WTC11 (cell line): ENCODE measurements around the gene CDX2. TPM values are rescaled to one million over a fixed set of nuclear protein-coding genes. Genes with fewer than 3 reads are reported as not detected.

ENCODE experiments used
- ATAC-seq: fragments of 200-7000 bp; cut with Tn5 transposase; 2 replicates; pipeline ENCODE4 v1.10.0; 2021; ENCODE audit warnings: mild to moderate bottlenecking, moderate library complexity
- CTCF ChIA-PET: fragments of 300-600 bp; sonication (Branson Sonifier 250); formaldehyde crosslinking; loops from one replicate; lab custom pipeline; 2021; ENCODE audit warnings: antibody characterized with exemption; lab: Charles Lee
- POLR2A ChIA-PET: fragments of 350-600 bp; sonication (Branson Sonifier 250); formaldehyde crosslinking; loops from one replicate; lab custom pipeline; 2021; ENCODE audit warnings: antibody characterized with exemption; lab: Charles Lee
- DNase-seq: peaks from one replicate; pipeline ENCODE4 v3.0.0; 2021; ENCODE audit warnings: low spot score
- H3K27ac Mint-ChIP-seq: 2 replicates; pipeline ENCODE4 v1.8.0; 2021; ENCODE audit warnings: mixed read lengths
- H3K27me3 Mint-ChIP-seq: 2 replicates; pipeline ENCODE4 v1.8.0; 2021; ENCODE audit warnings: low read depth, mild to moderate bottlenecking, moderate library complexity, mixed read lengths
- H3K36me3 Mint-ChIP-seq: 2 replicates; pipeline ENCODE4 v1.8.0; 2021; ENCODE audit warnings: mixed read lengths
- H3K4me1 Mint-ChIP-seq: 2 replicates; pipeline ENCODE4 v1.8.0; 2022; ENCODE audit warnings: mixed read lengths
- H3K4me3 Mint-ChIP-seq: 2 replicates; pipeline ENCODE4 v1.8.0; 2021; ENCODE audit warnings: mild to moderate bottlenecking, moderate library complexity, mixed read lengths
- H3K9me3 Mint-ChIP-seq: 2 replicates; pipeline ENCODE4 v1.8.0; 2021; ENCODE audit warnings: mixed read lengths
- AFF4 ChIP-seq: sonication (generic); formaldehyde crosslinking; IDR thresholded peaks from 2 replicates; pipeline ENCODE4 v1.8.1; 2023; ENCODE audit warnings: mild to moderate bottlenecking, missing genetic modification reagents, borderline replicate concordance
- ARID4B ChIP-seq: sonication (generic); formaldehyde crosslinking; IDR thresholded peaks from 2 replicates; pipeline ENCODE4 v1.8.0; 2023; ENCODE audit warnings: missing genetic modification reagents, mild to moderate bottlenecking, borderline replicate concordance
- EMX1 ChIP-seq: fragments of 250-450 bp; sonication (Bioruptor Pico); IDR thresholded peaks from 2 replicates; pipeline ENCODE4 v1.8.0; 2021; ENCODE audit warnings: mild to moderate bottlenecking
- FOXP1 ChIP-seq: sonication (generic); formaldehyde crosslinking; IDR thresholded peaks from 2 replicates; pipeline ENCODE4 v1.8.0; 2022; ENCODE audit warnings: missing genetic modification reagents, mild to moderate bottlenecking, moderate library complexity, borderline replicate concordance
- FOXP4 ChIP-seq: sonication (generic); formaldehyde crosslinking; IDR thresholded peaks from 2 replicates; pipeline ENCODE4 v1.8.0; 2022; ENCODE audit warnings: mild to moderate bottlenecking, missing genetic modification reagents
- MXD4 ChIP-seq: fragments of 250-450 bp; sonication (Bioruptor Pico); IDR thresholded peaks from 2 replicates; pipeline ENCODE4 v1.8.0; 2021; ENCODE audit warnings: mild to moderate bottlenecking, moderate library complexity, borderline replicate concordance
- NFYB ChIP-seq: sonication (generic); formaldehyde crosslinking; conservative IDR thresholded peaks from 2 replicates; pipeline ENCODE4 v1.8.0; 2022; ENCODE audit warnings: low read depth, missing genetic modification reagents
- PRDM15 ChIP-seq: sonication (generic); formaldehyde crosslinking; IDR thresholded peaks from 2 replicates; pipeline ENCODE4 v1.8.0; 2022; ENCODE audit warnings: missing genetic modification reagents
- TEAD4 ChIP-seq: sonication (generic); formaldehyde crosslinking; IDR thresholded peaks from 2 replicates; pipeline ENCODE4 v1.8.0; 2022; ENCODE audit warnings: mild to moderate bottlenecking, missing genetic modification reagents
- total RNA-seq: library from RNA; stranded (reverse); gene quantifications from 3 replicates; pipeline ENCODE4 v1.2.3, GENCODE V29; 2021

CDX2 gene
- total RNA-seq, 1 experiment from 2014 or later: 0.44 TPM

- no peak for TF ChIP-seq AFF4 (CRISPR knock-in tag)
- TF ChIP-seq MXD4 (CRISPR knock-in tag): no peak
- no peak for TF ChIP-seq NFYB (CRISPR knock-in tag)
- no peak for TF ChIP-seq FOXP4 (CRISPR knock-in tag)
- no peak for TF ChIP-seq EMX1
Measured at GRCh38 chr13:27981006-27981708, 12.0 kb upstream of the CDX2 start (continued).

- Mint-ChIP-seq H3K9me3 (no peaks in the 10 kb centered on the region), H3K27me3 (peaks cover 99% of the 10 kb centered on the region)
- ATAC-seq (no peak), DNase-seq (peak; percentile 49)
- POLR2A ChIA-PET: interaction anchor here (0.6 kb wide), 1 partner anchor 16 kb away, joined by 3 read pairs; no protein-coding TSS in a partner anchor
- TF ChIP-seq TEAD4 (no peak), FOXP1 (CRISPR knock-in tag) (peak; percentile 43; the same call in 1 of the 2 replicates), ARID4B (CRISPR knock-in tag) (no peak), PRDM15 (CRISPR knock-in tag) (peak; percentile 64)
- TF ChIP-seq, all 79 proteins: peak for 2
- Mint-ChIP-seq H3K4me1 (peaks cover 35% of the 10 kb centered on the region), H3K36me3 (peaks cover 7% of the 10 kb centered on the region; the same call in 1 of the 2 replicates), H3K27ac (no peak overlapping the region), H3K4me3 (0 out of 2 replicates have a peak overlapping the region, but pooled peaks have one; percentile 24)
- CTCF ChIA-PET: interaction anchor here (0.7 to 12.5 kb wide), 4 partner anchors 20 to 618 kb away, joined by 3 to 134 read pairs (median 15); no protein-coding TSS in a partner anchor
Measured at GRCh38 chr13:27980280-27980998, 11.3 kb upstream of the CDX2 start.
